ENCODE measurements around the gene AK1. TPM values are rescaled to one million over a fixed set of nuclear protein-coding genes. Genes with fewer than 3 reads are reported as not detected.
A peak's percentile ranks its signal among the peaks of the same experiment; 100 is the strongest.

The AK1 gene
- total and polyA plus RNA-seq, 2 experiments from 2014 or later: 16.2 to 35.5 TPM

DNA sequence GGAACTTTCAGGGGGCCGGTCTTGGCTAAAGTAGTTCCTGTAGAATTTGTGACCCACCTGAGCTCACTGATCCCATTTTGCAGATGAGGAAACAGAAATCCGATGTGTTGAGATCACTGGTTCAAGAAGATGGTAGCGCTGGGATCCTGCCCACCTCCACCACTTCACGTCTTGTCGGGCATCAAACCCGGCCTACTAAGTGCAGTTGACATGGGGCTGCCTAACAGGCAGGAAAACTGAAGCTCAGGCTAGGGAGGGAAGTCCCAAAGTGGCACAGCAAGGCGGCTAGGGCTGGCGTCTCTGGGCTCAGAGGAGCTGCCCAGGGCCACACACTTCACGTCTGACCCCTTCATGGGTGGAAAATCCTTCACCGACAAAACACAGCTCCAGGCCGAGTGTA, 22.5 kb downstream of the AK1 start:
- no peaks in the 10 kb centered on the region for H3K36me3 ChIP-seq (ENCODE audit: insufficient read depth)
- H3K9me2 ChIP-seq (ENCODE audit: insufficient read depth): no peaks in the 10 kb centered on the region
- peaks cover 4% of the 10 kb centered on the region; the same call in 1 of the 2 replicates for H3K4me1 ChIP-seq (ENCODE audit: insufficient read depth)
- no peaks in the 10 kb centered on the region for H4K20me1 ChIP-seq (replicated peaks; ENCODE audit: insufficient read depth)
- peak overlapping the region; percentile 88; the same call in 1 of the 2 replicates for H2AFZ ChIP-seq
- DNase-seq (ENCODE audit: low spot score): no peak
- TF ChIP-seq, protein P1, sequence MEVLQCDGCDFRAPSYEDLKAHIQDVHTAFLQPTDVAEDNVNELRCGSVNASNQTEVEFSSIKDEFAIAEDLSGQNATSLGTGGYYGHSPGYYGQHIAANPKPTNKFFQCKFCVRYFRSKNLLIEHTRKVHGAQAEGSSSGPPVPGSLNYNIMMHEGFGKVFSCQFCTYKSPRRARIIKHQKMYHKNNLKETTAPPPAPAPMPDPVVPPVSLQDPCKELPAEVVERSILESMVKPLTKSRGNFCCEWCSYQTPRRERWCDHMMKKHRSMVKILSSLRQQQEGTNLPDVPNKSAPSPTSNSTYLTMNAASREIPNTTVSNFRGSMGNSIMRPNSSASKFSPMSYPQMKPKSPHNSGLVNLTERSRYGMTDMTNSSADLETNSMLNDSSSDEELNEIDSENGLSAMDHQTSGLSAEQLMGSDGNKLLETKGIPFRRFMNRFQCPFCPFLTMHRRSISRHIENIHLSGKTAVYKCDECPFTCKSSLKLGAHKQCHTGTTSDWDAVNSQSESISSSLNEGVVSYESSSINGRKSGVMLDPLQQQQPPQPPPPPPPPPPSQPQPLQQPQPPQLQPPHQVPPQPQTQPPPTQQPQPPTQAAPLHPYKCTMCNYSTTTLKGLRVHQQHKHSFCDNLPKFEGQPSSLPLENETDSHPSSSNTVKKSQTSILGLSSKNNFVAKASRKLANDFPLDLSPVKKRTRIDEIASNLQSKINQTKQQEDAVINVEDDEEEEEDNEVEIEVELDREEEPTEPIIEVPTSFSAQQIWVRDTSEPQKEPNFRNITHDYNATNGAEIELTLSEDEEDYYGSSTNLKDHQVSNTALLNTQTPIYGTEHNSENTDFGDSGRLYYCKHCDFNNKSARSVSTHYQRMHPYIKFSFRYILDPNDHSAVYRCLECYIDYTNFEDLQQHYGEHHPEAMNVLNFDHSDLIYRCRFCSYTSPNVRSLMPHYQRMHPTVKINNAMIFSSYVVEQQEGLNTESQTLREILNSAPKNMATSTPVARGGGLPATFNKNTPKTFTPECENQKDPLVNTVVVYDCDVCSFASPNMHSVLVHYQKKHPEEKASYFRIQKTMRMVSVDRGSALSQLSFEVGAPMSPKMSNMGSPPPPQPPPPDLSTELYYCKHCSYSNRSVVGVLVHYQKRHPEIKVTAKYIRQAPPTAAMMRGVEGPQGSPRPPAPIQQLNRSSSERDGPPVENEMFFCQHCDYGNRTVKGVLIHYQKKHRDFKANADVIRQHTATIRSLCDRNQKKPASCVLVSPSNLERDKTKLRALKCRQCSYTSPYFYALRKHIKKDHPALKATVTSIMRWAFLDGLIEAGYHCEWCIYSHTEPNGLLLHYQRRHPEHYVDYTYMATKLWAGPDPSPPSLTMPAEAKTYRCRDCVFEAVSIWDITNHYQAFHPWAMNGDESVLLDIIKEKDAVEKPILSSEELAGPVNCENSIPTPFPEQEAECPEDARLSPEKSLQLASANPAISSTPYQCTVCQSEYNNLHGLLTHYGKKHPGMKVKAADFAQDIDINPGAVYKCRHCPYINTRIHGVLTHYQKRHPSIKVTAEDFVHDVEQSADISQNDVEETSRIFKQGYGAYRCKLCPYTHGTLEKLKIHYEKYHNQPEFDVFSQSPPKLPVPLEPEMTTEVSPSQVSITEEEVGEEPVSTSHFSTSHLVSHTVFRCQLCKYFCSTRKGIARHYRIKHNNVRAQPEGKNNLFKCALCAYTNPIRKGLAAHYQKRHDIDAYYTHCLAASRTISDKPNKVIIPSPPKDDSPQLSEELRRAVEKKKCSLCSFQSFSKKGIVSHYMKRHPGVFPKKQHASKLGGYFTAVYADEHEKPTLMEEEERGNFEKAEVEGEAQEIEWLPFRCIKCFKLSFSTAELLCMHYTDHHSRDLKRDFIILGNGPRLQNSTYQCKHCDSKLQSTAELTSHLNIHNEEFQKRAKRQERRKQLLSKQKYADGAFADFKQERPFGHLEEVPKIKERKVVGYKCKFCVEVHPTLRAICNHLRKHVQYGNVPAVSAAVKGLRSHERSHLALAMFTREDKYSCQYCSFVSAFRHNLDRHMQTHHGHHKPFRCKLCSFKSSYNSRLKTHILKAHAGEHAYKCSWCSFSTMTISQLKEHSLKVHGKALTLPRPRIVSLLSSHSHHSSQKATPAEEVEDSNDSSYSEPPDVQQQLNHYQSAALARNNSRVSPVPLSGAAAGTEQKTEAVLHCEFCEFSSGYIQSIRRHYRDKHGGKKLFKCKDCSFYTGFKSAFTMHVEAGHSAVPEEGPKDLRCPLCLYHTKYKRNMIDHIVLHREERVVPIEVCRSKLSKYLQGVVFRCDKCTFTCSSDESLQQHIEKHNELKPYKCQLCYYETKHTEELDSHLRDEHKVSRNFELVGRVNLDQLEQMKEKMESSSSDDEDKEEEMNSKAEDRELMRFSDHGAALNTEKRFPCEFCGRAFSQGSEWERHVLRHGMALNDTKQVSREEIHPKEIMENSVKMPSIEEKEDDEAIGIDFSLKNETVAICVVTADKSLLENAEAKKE (CRISPR knock-in tag; IDR thresholded peaks at IDR 0.05): no peak
- TF ChIP-seq ZNF331 (CRISPR knock-in tag; IDR thresholded peaks at IDR 0.05; ENCODE audit: low read depth) (no peak), EZH2 (IDR thresholded peaks at IDR 0.05; ENCODE audit: low read depth, unreplicated experiment) (no peak)
- TF ChIP-seq, protein P2, sequence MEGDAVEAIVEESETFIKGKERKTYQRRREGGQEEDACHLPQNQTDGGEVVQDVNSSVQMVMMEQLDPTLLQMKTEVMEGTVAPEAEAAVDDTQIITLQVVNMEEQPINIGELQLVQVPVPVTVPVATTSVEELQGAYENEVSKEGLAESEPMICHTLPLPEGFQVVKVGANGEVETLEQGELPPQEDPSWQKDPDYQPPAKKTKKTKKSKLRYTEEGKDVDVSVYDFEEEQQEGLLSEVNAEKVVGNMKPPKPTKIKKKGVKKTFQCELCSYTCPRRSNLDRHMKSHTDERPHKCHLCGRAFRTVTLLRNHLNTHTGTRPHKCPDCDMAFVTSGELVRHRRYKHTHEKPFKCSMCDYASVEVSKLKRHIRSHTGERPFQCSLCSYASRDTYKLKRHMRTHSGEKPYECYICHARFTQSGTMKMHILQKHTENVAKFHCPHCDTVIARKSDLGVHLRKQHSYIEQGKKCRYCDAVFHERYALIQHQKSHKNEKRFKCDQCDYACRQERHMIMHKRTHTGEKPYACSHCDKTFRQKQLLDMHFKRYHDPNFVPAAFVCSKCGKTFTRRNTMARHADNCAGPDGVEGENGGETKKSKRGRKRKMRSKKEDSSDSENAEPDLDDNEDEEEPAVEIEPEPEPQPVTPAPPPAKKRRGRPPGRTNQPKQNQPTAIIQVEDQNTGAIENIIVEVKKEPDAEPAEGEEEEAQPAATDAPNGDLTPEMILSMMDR (conservative IDR thresholded peaks at IDR 0.05; ENCODE audit: low read depth in 2 of 2): no peak
- H3K79me2 ChIP-seq (replicated peaks; ENCODE audit: insufficient read depth): no peaks in the 10 kb centered on the region
- no peaks in the 10 kb centered on the region for H3F3A ChIP-seq (replicated peaks; ENCODE audit: low read depth)
- no peak overlapping the region for H3K27ac Mint-ChIP-seq
- no peak for ATAC-seq
- no peak overlapping the region for H3K27ac ChIP-seq (ENCODE audit: low read depth)
- H3K4me3 Mint-ChIP-seq: no peak overlapping the region
- H3K27me3 ChIP-seq (ENCODE audit: insufficient read depth): no peaks in the 10 kb centered on the region
- no peaks in the 10 kb centered on the region for H3K36me3 Mint-ChIP-seq (ENCODE audit: low read depth)
- H3K4me2 ChIP-seq: no peak overlapping the region
- H3K4me1 Mint-ChIP-seq: peaks cover 7% of the 10 kb centered on the region
- H3K4me3 ChIP-seq: no peak overlapping the region
- peaks cover 5% of the 10 kb centered on the region for H3K9me3 Mint-ChIP-seq
- H3K27me3 Mint-ChIP-seq (ENCODE audit: insufficient read depth, low read depth, poor library complexity): peaks cover 8% of the 10 kb centered on the region

All from GM23338 (cell line).